DND-41 (cell line): Measurements from ENCODE around the gene BRD9.

Experiments used
- ATAC-seq: fragments of 200-7000 bp; cut with Tn5 transposase; 3 replicates; pipeline ENCODE4 v1.9.1; 2021; ENCODE audit warnings: low read depth; ENCODE audit not compliant: insufficient read depth
- DNase-seq: peaks from one replicate; pipeline ENCODE4 v3.0.0-alpha.2; 2020
- H2AFZ ChIP-seq: 2 replicates; pipeline ENCODE4 v1.6.0; 2012; ENCODE audit warnings: low read depth, low read length
- H3K27ac ChIP-seq: 2 replicates; pipeline ENCODE4 v1.5.1; 2012; ENCODE audit warnings: low read length, inconsistent platforms
- H3K27me3 ChIP-seq: fragments of 200-600 bp; sonication (generic); 2 replicates; pipeline ENCODE4 v1.6.0; 2012; ENCODE audit warnings: low read length, mild to moderate bottlenecking, inconsistent platforms; ENCODE audit not compliant: insufficient read depth, poor library complexity
- H3K36me3 ChIP-seq: 2 replicates; pipeline ENCODE4 v1.5.1; 2012; ENCODE audit warnings: low read length, inconsistent platforms; ENCODE audit not compliant: insufficient read depth
- H3K4me1 ChIP-seq: 2 replicates; pipeline ENCODE4 v1.5.1; 2012; ENCODE audit warnings: mild to moderate bottlenecking, low read length; ENCODE audit not compliant: insufficient read depth
- H3K4me2 ChIP-seq: 2 replicates; pipeline ENCODE4 v1.6.0; 2012; ENCODE audit warnings: mild to moderate bottlenecking, moderate library complexity, low read length, inconsistent platforms; ENCODE audit not compliant: insufficient read depth
- H3K4me3 ChIP-seq, 2 experiments: fragments of 200-600 bp in 1 of 2; shearing (Covaris generic) in 1 of 2; 2 replicates each; pipeline ENCODE4 v1.5.1; 2012 to 2016; ENCODE audit warnings: inconsistent platforms in 2 of 2, low read length in 2 of 2, mild to moderate bottlenecking in 2 of 2, low read depth in 1 of 2, moderate library complexity in 1 of 2
- H3K79me2 ChIP-seq: 2 replicates; pipeline ENCODE4 v1.6.0; 2012; ENCODE audit warnings: low read length, inconsistent platforms; ENCODE audit not compliant: insufficient read depth
- H3K9ac ChIP-seq: 2 replicates; pipeline ENCODE4 v1.6.0; 2012; ENCODE audit warnings: low read depth, mild to moderate bottlenecking, inconsistent platforms, low read length, moderate library complexity
- H3K9me3 ChIP-seq: 2 replicates; pipeline ENCODE4 v1.5.1; 2012; ENCODE audit warnings: low read length, moderate library complexity, mild to moderate bottlenecking, inconsistent platforms; ENCODE audit not compliant: insufficient read depth, severe bottlenecking
- H4K20me1 ChIP-seq: 2 replicates; pipeline ENCODE4 v1.6.0; 2012; ENCODE audit warnings: low read length; ENCODE audit not compliant: insufficient read depth
- CTCF ChIP-seq: IDR thresholded peaks from 2 replicates; pipeline ENCODE4 v1.5.1; 2012; ENCODE audit warnings: borderline replicate concordance, low read length, moderate library complexity, mild to moderate bottlenecking; ENCODE audit not compliant: poor library complexity, severe bottlenecking; ENCODE audit errors: extremely low read depth
- EZH2 ChIP-seq: IDR thresholded peaks from 3 replicates; pipeline ENCODE4 v1.6.1; 2012; ENCODE audit warnings: borderline replicate concordance, low read depth, mild to moderate bottlenecking, moderate library complexity, low read length, inconsistent platforms; ENCODE audit not compliant: severe bottlenecking

The BRD9 gene

DNA sequence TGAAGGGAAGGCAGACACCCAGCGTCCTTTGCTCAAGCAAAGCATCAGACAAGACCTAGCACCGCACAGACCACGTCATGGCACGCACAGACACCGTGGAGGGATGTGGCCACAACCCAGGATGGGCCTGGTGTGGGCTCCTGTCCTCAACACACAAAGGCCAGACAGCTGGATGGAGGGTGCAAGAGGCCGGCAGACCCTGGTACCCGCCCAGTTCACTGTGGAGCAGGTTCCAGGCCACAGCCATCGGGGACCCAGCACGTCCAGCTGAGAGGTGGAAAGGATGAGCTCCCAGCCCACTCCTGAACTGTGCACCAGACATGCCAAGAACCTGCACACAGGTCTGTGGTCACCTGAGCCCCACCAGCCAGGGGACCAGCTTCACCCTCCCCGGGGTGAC lies 26.8 kb downstream of the BRD9 start:
- Histone ChIP-seq H3K27me3 (no peaks in the 10 kb centered on the region), H3K9ac (no peak overlapping the region), H3K79me2 (no peaks in the 10 kb centered on the region), H3K4me1 (no peaks in the 10 kb centered on the region), H3K4me2 (no peak overlapping the region), H3K9me3 (no peaks in the 10 kb centered on the region), H3K4me3 (no peak overlapping the region), H4K20me1 (peaks cover 41% of the 10 kb centered on the region), H3K36me3 (peaks cover 90% of the 10 kb centered on the region), H2AFZ (no peak overlapping the region), H3K27ac (no peak overlapping the region)
- TF ChIP-seq EZH2: no peak
- no peak for TF ChIP-seq CTCF
- no peak for ATAC-seq
- DNase-seq: no peak

DNA sequence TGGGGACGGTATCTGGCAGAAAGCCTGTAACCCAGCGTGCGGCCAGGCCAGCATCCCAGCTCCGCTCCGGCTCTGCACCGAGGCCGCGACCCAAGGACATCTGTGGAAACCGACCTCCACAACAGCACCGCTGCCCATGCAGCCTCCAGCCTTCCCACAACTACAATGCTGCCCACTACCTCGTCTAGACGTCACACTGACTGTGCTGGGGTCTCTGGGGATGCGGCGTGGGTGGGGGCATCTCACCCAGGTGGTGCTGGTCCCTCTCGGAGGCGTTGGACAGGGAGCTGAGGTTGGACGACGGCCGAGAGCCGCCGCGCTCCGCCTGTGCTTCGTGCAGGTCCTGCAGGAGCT lies 27.5 kb downstream of the BRD9 start:
- H3K36me3 ChIP-seq: peaks cover 84% of the 10 kb centered on the region
- no peak overlapping the region for H3K4me2 ChIP-seq
- H3K9ac ChIP-seq: no peak overlapping the region

DNA sequence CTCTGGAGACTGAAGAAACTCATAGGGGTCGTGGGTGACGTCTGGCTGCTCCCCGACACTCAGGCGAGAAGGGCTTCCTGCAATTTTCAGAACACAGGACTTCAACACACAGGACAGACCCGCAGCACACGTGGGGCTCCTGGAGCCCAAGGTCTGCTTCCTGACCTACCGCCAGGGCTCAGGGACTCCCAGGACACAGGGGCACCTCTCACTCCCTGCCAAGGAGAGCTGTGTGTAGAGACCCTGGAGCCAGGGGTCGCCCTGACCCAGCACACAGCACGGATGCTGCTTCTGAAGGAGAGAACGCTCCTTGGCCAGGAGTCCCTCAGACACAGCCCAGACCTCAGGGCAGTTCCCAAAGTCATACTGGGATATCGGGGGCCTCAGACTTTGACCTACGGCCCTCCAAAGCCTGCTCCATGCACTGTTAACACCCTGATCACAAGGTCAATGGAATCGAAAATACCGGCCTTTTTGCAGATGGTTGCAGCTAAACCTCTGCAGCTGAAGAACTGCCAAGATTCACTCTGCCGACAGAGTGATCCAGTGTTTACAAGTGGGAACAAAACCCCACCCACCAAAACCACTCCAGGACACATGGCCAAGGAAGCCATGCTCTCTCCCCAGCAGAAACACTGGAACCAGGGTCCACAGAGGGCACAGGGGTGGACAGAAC lies 28.0 kb downstream of the BRD9 start:
- Histone ChIP-seq H4K20me1 (peaks cover 46% of the 10 kb centered on the region), H3K27me3 (no peaks in the 10 kb centered on the region), H3K79me2 (no peaks in the 10 kb centered on the region), H3K9ac (no peak overlapping the region), H3K36me3 (peaks cover 79% of the 10 kb centered on the region), H3K4me2 (no peak overlapping the region), H3K4me3 (no peak overlapping the region), H3K9me3 (no peaks in the 10 kb centered on the region), H3K27ac (no peak overlapping the region), H3K4me1 (no peaks in the 10 kb centered on the region), H2AFZ (no peak overlapping the region)
- DNase-seq (no peak), ATAC-seq (no peak)
- no peak for TF ChIP-seq EZH2
- no peak for TF ChIP-seq CTCF

More for the DNA sequence above, 27.5 kb downstream of the BRD9 start:
- Histone ChIP-seq H4K20me1 (peaks cover 41% of the 10 kb centered on the region), H3K79me2 (no peaks in the 10 kb centered on the region), H3K9me3 (no peaks in the 10 kb centered on the region), H3K4me1 (no peaks in the 10 kb centered on the region), H3K4me3 (no peak overlapping the region), H2AFZ (no peak overlapping the region), H3K27me3 (no peaks in the 10 kb centered on the region), H3K27ac (no peak overlapping the region)
- ATAC-seq (no peak), DNase-seq (no peak)
- TF ChIP-seq EZH2 (no peak), CTCF (no peak)
